DND-41 (cell line): ENCODE data around the gene TMCO4.

Experiments
- ATAC-seq: fragments of 200-7000 bp; cut with Tn5 transposase; 3 replicates; pipeline ENCODE4 v1.9.1; 2021; ENCODE audit warnings: low read depth; ENCODE audit not compliant: insufficient read depth
- DNase-seq: peaks from one replicate; pipeline ENCODE4 v3.0.0-alpha.2; 2020
- H2AFZ ChIP-seq: 2 replicates; pipeline ENCODE4 v1.6.0; 2012; ENCODE audit warnings: low read depth, low read length
- H3K27ac ChIP-seq: 2 replicates; pipeline ENCODE4 v1.5.1; 2012; ENCODE audit warnings: low read length, inconsistent platforms
- H3K27me3 ChIP-seq: fragments of 200-600 bp; sonication (generic); 2 replicates; pipeline ENCODE4 v1.6.0; 2012; ENCODE audit warnings: low read length, mild to moderate bottlenecking, inconsistent platforms; ENCODE audit not compliant: insufficient read depth, poor library complexity
- H3K36me3 ChIP-seq: 2 replicates; pipeline ENCODE4 v1.5.1; 2012; ENCODE audit warnings: low read length, inconsistent platforms; ENCODE audit not compliant: insufficient read depth
- H3K4me1 ChIP-seq: 2 replicates; pipeline ENCODE4 v1.5.1; 2012; ENCODE audit warnings: mild to moderate bottlenecking, low read length; ENCODE audit not compliant: insufficient read depth
- H3K4me2 ChIP-seq: 2 replicates; pipeline ENCODE4 v1.6.0; 2012; ENCODE audit warnings: mild to moderate bottlenecking, moderate library complexity, low read length, inconsistent platforms; ENCODE audit not compliant: insufficient read depth
- H3K4me3 ChIP-seq, 2 experiments: fragments of 200-600 bp in 1 of 2; shearing (Covaris generic) in 1 of 2; 2 replicates each; pipeline ENCODE4 v1.5.1; 2012 to 2016; ENCODE audit warnings: inconsistent platforms in 2 of 2, low read length in 2 of 2, mild to moderate bottlenecking in 2 of 2, low read depth in 1 of 2, moderate library complexity in 1 of 2
- H3K79me2 ChIP-seq: 2 replicates; pipeline ENCODE4 v1.6.0; 2012; ENCODE audit warnings: low read length, inconsistent platforms; ENCODE audit not compliant: insufficient read depth
- H3K9ac ChIP-seq: 2 replicates; pipeline ENCODE4 v1.6.0; 2012; ENCODE audit warnings: low read depth, mild to moderate bottlenecking, inconsistent platforms, low read length, moderate library complexity
- H3K9me3 ChIP-seq: 2 replicates; pipeline ENCODE4 v1.5.1; 2012; ENCODE audit warnings: low read length, moderate library complexity, mild to moderate bottlenecking, inconsistent platforms; ENCODE audit not compliant: insufficient read depth, severe bottlenecking
- H4K20me1 ChIP-seq: 2 replicates; pipeline ENCODE4 v1.6.0; 2012; ENCODE audit warnings: low read length; ENCODE audit not compliant: insufficient read depth
- CTCF ChIP-seq: IDR thresholded peaks from 2 replicates; pipeline ENCODE4 v1.5.1; 2012; ENCODE audit warnings: borderline replicate concordance, low read length, moderate library complexity, mild to moderate bottlenecking; ENCODE audit not compliant: poor library complexity, severe bottlenecking; ENCODE audit errors: extremely low read depth
- EZH2 ChIP-seq: IDR thresholded peaks from 3 replicates; pipeline ENCODE4 v1.6.1; 2012; ENCODE audit warnings: borderline replicate concordance, low read depth, mild to moderate bottlenecking, moderate library complexity, low read length, inconsistent platforms; ENCODE audit not compliant: severe bottlenecking

Gene TMCO4

GRCh38 chr1:19776933-19777332, 22.8 kb downstream of the TMCO4 start:
- H3K9me3 ChIP-seq = no peaks in the 10 kb centered on the region
- no peaks in the 10 kb centered on the region for H3K79me2 ChIP-seq
- H3K4me2 ChIP-seq = no peak overlapping the region
- H3K4me1 ChIP-seq = no peaks in the 10 kb centered on the region
- no peak overlapping the region for H2AFZ ChIP-seq
- H3K27ac ChIP-seq = no peak overlapping the region
- no peak overlapping the region for H3K9ac ChIP-seq
- TF ChIP-seq CTCF (no peak), EZH2 (no peak)
- no peaks in the 10 kb centered on the region for H4K20me1 ChIP-seq
- ATAC-seq = no peak
- DNase-seq = no peak
- H3K36me3 ChIP-seq = no peaks in the 10 kb centered on the region
- H3K4me3 ChIP-seq = no peak overlapping the region
- no peaks in the 10 kb centered on the region for H3K27me3 ChIP-seq

GRCh38 chr1:19776287-19776686, 23.4 kb downstream of the TMCO4 start:
- no peaks in the 10 kb centered on the region for H3K27me3 ChIP-seq
- no peak overlapping the region for H3K4me3 ChIP-seq
- no peak overlapping the region for H2AFZ ChIP-seq
- no peak overlapping the region for H3K27ac ChIP-seq
- no peak for DNase-seq
- no peaks in the 10 kb centered on the region for H3K9me3 ChIP-seq
- no peak for TF ChIP-seq EZH2
- no peak overlapping the region for H3K4me2 ChIP-seq
- H3K36me3 ChIP-seq = no peaks in the 10 kb centered on the region
- no peaks in the 10 kb centered on the region for H3K79me2 ChIP-seq
- no peaks in the 10 kb centered on the region for H4K20me1 ChIP-seq
- H3K9ac ChIP-seq = no peak overlapping the region
- no peaks in the 10 kb centered on the region for H3K4me1 ChIP-seq
- no peak for ATAC-seq

GRCh38 chr1:19775831-19776230, 23.9 kb downstream of the TMCO4 start:
- Histone ChIP-seq H3K9ac (no peak overlapping the region), H3K4me1 (no peaks in the 10 kb centered on the region), H3K4me3 (no peak overlapping the region), H2AFZ (no peak overlapping the region), H3K27me3 (no peaks in the 10 kb centered on the region), H3K4me2 (no peak overlapping the region), H3K27ac (no peak overlapping the region), H3K9me3 (no peaks in the 10 kb centered on the region), H4K20me1 (no peaks in the 10 kb centered on the region), H3K79me2 (no peaks in the 10 kb centered on the region), H3K36me3 (no peaks in the 10 kb centered on the region)
- DNase-seq = no peak
- TF ChIP-seq EZH2 (no peak), CTCF (no peak)
- no peak for ATAC-seq

- Histone ChIP-seq H3K9ac (no peak overlapping the region), H3K4me3 (no peak overlapping the region), H4K20me1 (no peaks in the 10 kb centered on the region), H3K27ac (no peak overlapping the region), H3K9me3 (no peaks in the 10 kb centered on the region), H3K27me3 (no peaks in the 10 kb centered on the region), H3K4me1 (no peaks in the 10 kb centered on the region), H3K4me2 (no peak overlapping the region), H3K36me3 (no peaks in the 10 kb centered on the region), H2AFZ (no peak overlapping the region), H3K79me2 (no peaks in the 10 kb centered on the region)
- TF ChIP-seq CTCF (no peak), EZH2 (no peak)
- ATAC-seq (no peak), DNase-seq (no peak)
These were observed 24.4 kb downstream of the TMCO4 start for GRCh38 chr1:19775317-19775716.
